Dermis microvascular lymphatic vessel endothelial cell (primary cell): ENCODE data around the gene THAP4. TPM values are rescaled to one million over a fixed set of nuclear protein-coding genes. Genes with fewer than 3 reads are reported as not detected.

Source experiments
- DNase-seq, 2 donors: peaks; one replicate each; pipeline versions ENCODE4 v3.0.0 to v3.0.0-alpha.2; 2010; ENCODE audit warnings: low read depth in 2 of 2
- total RNA-seq: library from RNA; depleted of rRNA; stranded (reverse); fragments of >200 nt; gene quantifications from 2 replicates; pipeline ENCODE4 v1.2.1, GENCODE V29; 2014

The THAP4 gene, protein sequence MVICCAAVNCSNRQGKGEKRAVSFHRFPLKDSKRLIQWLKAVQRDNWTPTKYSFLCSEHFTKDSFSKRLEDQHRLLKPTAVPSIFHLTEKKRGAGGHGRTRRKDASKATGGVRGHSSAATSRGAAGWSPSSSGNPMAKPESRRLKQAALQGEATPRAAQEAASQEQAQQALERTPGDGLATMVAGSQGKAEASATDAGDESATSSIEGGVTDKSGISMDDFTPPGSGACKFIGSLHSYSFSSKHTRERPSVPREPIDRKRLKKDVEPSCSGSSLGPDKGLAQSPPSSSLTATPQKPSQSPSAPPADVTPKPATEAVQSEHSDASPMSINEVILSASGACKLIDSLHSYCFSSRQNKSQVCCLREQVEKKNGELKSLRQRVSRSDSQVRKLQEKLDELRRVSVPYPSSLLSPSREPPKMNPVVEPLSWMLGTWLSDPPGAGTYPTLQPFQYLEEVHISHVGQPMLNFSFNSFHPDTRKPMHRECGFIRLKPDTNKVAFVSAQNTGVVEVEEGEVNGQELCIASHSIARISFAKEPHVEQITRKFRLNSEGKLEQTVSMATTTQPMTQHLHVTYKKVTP
- 36.5 and 44.8 TPM in 2 replicates for total RNA-seq

- DNase-seq: peak; percentile 78 to 91
Observed at GRCh38 chr2:241637018-241637794, at the start of gene THAP4, which contains the start of gene ATG4B. TSS of gene THAP4 (minus strand) at chr2:241637158. CDS start at chr2:241637017, 141 bp downstream. TSS of gene ATG4B (plus strand) at chr2:241637693. CDS start at chr2:241637715, 22 bp downstream.

DNA sequence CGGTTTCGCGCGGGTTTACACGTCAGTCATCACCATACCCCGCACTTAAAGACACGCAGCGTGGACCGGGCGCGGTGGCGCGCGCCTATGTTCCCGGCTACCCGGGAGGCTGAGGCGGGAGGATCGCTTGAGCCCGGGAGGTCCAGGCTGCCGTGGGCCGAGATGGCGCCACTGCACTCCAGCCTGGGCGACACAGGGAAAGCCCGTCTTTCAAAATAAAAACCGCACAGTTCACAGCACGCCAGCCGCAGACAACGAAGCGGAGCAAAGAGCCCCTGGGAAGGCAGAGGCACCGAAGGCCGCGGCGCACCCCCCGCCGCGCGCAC lies 49.3 kb upstream of the THAP4 start:
- DNase-seq: no peak

GRCh38 chr2:241680827-241681599 lies 44.1 kb upstream of the THAP4 start:
- peak in 1 of 2 donors; percentile 79 for DNase-seq

GRCh38 chr2:241680044-241680443 lies 43.1 kb upstream of the THAP4 start:
- no peak for DNase-seq

DNA sequence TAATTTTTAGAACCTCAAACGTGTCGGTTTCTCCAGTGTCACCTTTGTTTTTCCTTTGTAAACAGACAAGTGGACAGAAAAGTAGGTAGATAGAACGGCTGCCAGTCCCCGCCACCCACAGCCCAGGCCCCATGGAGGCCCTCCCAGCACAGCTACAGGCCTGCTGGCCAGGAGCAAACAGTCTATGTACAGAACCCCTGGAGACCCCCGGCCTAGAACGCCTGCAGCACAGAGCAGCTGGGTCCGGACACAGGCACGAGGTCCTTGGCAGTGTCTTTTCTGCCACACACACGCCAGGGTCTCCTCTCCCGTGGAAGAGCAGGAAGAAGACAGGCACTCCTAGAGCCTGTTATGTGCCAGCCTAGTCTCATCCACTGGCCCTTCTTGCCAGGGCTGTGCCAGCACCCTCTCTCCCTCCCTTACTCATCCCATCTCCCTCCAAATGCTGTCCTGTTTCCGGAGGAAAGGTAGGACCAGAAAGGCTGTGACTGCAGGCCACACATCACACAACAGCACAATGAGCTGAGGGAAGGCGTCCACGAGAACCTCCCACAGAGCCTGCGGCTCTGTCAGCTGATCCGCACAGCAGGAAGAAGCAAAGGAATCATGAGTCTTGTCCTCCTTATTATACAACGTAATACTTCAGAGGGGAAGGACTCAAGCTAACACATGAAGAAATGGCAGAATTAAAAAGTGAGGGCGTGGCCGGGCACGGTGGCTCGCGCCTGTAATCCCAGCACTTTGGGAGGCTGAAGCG lies 42.0 kb upstream of the THAP4 start:
- DNase-seq: no peak

DNA sequence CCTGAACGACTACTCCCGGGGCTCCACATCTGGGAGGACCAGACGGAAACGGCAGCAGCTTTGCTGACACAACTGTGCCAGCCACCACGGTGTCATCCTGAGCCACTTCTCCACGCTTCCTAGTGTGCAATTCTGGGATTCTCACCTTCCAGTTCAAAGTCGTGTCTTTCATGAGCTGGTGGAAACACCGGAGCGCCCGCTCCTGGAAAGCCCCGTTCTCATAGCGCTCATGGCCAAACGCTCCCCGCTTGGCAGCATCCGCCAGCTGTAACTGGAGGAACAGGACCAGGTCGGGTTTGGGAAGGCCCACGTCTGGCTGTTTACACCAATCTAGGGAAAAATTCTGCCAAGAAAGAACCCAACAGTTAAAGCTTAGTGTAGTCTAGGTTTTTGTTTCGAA lies 41.3 kb upstream of the THAP4 start:
- DNase-seq: no peak

GRCh38 chr2:241677392-241677791 lies 40.4 kb upstream of the THAP4 start:
- DNase-seq: no peak

DNA sequence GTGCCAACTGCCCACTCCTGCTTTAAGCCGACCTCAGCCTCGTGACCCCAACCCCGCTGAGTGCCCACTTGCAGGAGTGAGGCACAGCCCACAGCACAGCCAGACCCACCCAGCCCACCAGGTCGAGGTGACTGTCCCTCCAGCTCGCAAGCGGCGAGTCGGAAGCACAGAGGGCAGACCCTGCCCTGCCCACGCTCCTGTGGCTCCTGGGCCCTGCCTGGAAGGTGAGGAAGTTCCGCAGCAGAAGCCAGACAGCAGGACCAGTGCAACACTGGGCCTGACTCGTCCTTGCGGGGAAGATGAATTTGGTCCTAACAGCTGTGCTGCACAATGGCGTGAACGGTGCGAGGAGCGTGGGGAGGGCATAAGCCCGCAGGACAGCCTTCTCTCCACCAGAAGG lies 39.7 kb upstream of the THAP4 start:
- DNase-seq: no peak

- DNase-seq: no peak
Observed at GRCh38 chr2:241675885-241676284, 38.9 kb upstream of the THAP4 start.

GRCh38 chr2:241673797-241674725 lies 37.1 kb upstream of the THAP4 start:
- DNase-seq: no peak

GRCh38 chr2:241673189-241673663 lies 36.3 kb upstream of the THAP4 start:
- DNase-seq: no peak

GRCh38 chr2:241672243-241673188 lies 35.6 kb upstream of the THAP4 start:
- DNase-seq: no peak

DNA sequence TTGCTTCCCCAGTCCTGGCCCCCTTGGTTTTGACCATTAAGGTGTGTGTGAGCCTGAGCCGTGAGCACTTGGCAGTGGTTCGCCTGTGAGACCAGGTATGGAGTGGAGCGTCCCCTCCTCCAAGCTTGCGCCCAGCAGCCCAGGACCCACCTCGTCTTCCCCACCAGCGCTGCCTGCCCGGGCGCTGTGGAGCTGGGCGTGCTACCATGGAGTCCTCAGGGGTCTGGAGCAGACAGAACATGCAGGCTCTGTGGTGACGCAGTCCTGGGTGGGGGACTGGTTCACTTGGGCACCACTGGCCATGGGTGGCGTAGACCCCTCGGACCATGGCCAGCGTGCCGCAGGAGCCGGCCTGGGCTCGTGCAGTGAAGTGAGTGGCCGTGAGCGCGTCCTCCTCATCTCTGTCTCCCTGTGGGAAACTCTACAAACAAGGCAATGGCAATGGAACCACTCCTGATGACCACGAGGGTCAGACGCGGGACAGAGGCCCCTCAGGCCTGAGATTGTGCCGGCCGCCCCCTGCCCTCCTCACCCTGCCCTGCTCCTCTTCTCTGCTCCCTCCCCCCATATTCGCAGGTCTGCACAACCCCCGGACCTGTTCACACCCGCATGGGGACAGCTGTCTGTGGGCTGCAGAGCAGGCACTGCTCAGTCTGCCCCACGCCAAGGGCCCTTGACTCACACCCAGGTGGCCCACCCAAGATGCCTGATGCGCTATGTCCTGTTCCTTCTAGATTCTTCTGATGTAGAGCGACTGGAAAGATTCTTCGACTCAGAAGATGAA lies 34.7 kb upstream of the THAP4 start:
- no peak for DNase-seq

DNA sequence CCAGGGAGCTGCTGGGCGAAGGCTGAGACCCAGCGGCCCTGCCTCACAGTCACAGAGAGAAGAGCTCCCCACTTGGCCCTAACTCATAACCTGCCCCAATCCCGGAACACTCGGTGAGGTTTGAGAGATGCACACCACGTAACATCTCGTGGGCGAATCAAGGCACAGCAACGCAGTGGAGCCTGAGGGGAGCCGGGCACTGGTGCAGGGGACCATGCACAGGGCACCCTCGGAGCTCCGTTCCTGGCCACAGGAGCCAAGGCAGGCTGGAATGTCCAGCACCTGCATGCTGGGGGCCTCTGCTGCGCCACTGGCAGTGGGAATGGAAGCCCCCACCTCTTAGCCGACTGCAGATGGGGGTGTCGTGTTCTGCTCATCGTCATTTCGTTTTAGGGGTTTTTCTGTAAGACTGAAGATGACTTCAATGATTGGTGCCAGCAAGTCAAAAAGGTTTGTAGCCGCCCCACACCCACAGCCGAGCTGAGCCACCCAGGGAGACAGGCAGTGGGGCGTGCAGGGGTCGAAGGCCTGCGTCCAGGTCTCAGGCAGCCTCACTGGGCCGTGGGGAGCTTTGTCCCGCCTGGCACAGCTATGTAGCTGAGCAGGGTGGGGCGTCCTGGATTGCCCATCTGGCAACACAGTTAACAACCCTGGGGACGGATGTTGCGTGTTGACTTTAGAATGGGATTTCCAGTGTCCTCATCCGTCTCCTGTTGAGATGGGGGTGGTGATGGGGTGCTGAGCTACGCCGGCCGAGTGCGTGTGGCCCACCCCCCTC lies 33.6 kb upstream of the THAP4 start:
- no peak for DNase-seq

- DNase-seq: no peak
Observed at GRCh38 chr2:241668839-241669238, 31.9 kb upstream of the THAP4 start.

- DNase-seq: no peak
Observed at GRCh38 chr2:241668354-241668753, 31.4 kb upstream of the THAP4 start.
